Astrocyte of the cerebellum (primary cell): ENCODE measurements around the gene UBE4B.
"Not testable (repeated sequence)": the region's sequence is repeated elsewhere in the genome, so short reads cannot be mapped to it uniquely, and the experiment has no call there.

Source experiments
- DNase-seq: peaks from one replicate; pipeline ENCODE4 v3.0.0-alpha.2; 2011; ENCODE audit warnings: low read depth
- H3K4me3 ChIP-seq: 2 replicates; pipeline ENCODE4 v1.5.1; 2011; ENCODE audit warnings: mild to moderate bottlenecking, low read depth, low read length, moderate library complexity
- CTCF ChIP-seq: IDR thresholded peaks from 2 replicates; pipeline ENCODE4 v1.5.1; 2012; ENCODE audit warnings: low read length, low read depth, moderate library complexity, mild to moderate bottlenecking; ENCODE audit errors: missing control alignments
- in situ Hi-C: cut with HindIII; loops from 2 replicates; pipeline ENCODE4 v1.10.0; 2017; ENCODE audit warnings: low sequenced_read_pairs

Gene UBE4B

GRCh38 chr1:10106756-10107475, 74.2 kb downstream of the UBE4B start:
- no peak for DNase-seq
- TF ChIP-seq CTCF = no peak
- H3K4me3 ChIP-seq = no peak overlapping the region
- in situ Hi-C loops = no loop called here

- H3K4me3 ChIP-seq, DNase-seq, in situ Hi-C loops: not testable (repeated sequence)
These were observed 74.7 kb downstream of the UBE4B start for GRCh38 chr1:10107476-10107847.

GRCh38 chr1:10108134-10108663, 75.4 kb downstream of the UBE4B start:
- TF ChIP-seq CTCF = no peak
- H3K4me3 ChIP-seq = no peak overlapping the region
- peak; percentile 94 for DNase-seq
- in situ Hi-C loops = no loop called here

- no peak for TF ChIP-seq CTCF
- DNase-seq = no peak
- no peak overlapping the region for H3K4me3 ChIP-seq
- in situ Hi-C loops = no loop called here
These were observed 76.4 kb downstream of the UBE4B start for GRCh38 chr1:10108948-10109708.

GRCh38 chr1:10113501-10113900, 80.7 kb downstream of the UBE4B start:
- in situ Hi-C loops = no loop called here
- H3K4me3 ChIP-seq = no peak overlapping the region
- no peak for TF ChIP-seq CTCF
- no peak for DNase-seq

GRCh38 chr1:10114746-10115145, 82.0 kb downstream of the UBE4B start:
- no peak for TF ChIP-seq CTCF
- no peak overlapping the region for H3K4me3 ChIP-seq
- in situ Hi-C loops = no loop called here
- no peak for DNase-seq

GRCh38 chr1:10117132-10117531, 84.4 kb downstream of the UBE4B start:
- in situ Hi-C loops = no loop called here
- H3K4me3 ChIP-seq = no peak overlapping the region
- no peak for TF ChIP-seq CTCF
- DNase-seq = no peak
